Measurements from ENCODE around the gene MATCAP1. TPM values are rescaled to one million over a fixed set of nuclear protein-coding genes. Genes with fewer than 3 reads are reported as not detected.

MATCAP1 gene
- total RNA-seq, 4 donors from 2014 or later = 6.7 to 37.4 (median 19.2) TPM

- H3K4me1 ChIP-seq = peaks cover 0 to 25% (median 12%) of the 10 kb centered on the region in 3 donors
- no peaks in the 10 kb centered on the region for H3K27me3 ChIP-seq
- ATAC-seq = no peak
- H3K4me3 ChIP-seq = no peak overlapping the region
- peaks cover 0 to 76% of the 10 kb centered on the region in 2 donors for H3K36me3 ChIP-seq
- TF ChIP-seq POLR2AphosphoS5 (IDR thresholded peaks at IDR 0.05) = no peak
- TF ChIP-seq EP300 (IDR thresholded peaks at IDR 0.05) = no peak
- no peak for TF ChIP-seq POLR2A (IDR thresholded peaks at IDR 0.05)
- no peak for TF ChIP-seq CTCF (IDR thresholded peaks at IDR 0.05)
- H3K27ac ChIP-seq = no peak overlapping the region
- WGBS, 2 donors (ENCODE audit: low coverage in 1 of 2) = no CpG with 5 or more reads among the region's 8 CpGs
- H3K9me3 ChIP-seq = no peaks in the 10 kb centered on the region
Measured at GRCh38 chr16:67200491-67200890, 16.7 kb upstream of the MATCAP1 start.

DNA sequence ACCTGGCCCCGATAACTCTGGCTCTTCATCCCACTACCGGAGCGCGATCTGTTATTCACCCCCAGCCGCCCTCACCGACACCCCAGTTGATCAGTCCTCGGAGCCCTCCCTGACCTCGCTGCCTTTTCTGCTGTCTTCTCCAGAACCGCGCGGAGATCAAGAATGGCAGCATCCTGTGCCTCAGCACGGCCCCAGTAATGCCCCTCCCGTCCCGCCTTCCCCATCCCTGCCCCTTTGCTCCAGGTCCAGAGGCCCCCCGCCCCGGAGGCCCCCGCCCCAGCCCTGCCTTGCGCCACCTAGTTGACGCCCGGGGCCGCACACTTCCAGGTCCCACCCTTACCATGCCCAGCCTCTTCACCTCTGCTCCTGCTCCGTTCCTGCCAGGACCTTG is 16.0 kb upstream of the MATCAP1 start:
- peak overlapping the region in 1 of 4 donors; percentile 2 for H3K27ac ChIP-seq
- TF ChIP-seq EP300 (IDR thresholded peaks at IDR 0.05) = no peak
- peak in 1 of 4 experiments; percentile 7 for TF ChIP-seq CTCF (IDR thresholded peaks at IDR 0.05)
- TF ChIP-seq POLR2AphosphoS5 (IDR thresholded peaks at IDR 0.05) = no peak
- TF ChIP-seq POLR2A (IDR thresholded peaks at IDR 0.05) = no peak
- 0 to 42% methylated on average over 1 to 7 of the region's 22 CpGs for WGBS, 2 donors (ENCODE audit: low coverage in 1 of 2)
- ATAC-seq = peak; percentile 8
- peaks cover 0 to 83% of the 10 kb centered on the region in 2 donors for H3K36me3 ChIP-seq
- no peaks in the 10 kb centered on the region for H3K9me3 ChIP-seq
- peaks cover 0 to 32% (median 12%) of the 10 kb centered on the region in 3 donors for H3K4me1 ChIP-seq
- H3K4me3 ChIP-seq = peak overlapping the region in 1 of 2 donors; percentile 22
- H3K27me3 ChIP-seq = no peaks in the 10 kb centered on the region

DNA sequence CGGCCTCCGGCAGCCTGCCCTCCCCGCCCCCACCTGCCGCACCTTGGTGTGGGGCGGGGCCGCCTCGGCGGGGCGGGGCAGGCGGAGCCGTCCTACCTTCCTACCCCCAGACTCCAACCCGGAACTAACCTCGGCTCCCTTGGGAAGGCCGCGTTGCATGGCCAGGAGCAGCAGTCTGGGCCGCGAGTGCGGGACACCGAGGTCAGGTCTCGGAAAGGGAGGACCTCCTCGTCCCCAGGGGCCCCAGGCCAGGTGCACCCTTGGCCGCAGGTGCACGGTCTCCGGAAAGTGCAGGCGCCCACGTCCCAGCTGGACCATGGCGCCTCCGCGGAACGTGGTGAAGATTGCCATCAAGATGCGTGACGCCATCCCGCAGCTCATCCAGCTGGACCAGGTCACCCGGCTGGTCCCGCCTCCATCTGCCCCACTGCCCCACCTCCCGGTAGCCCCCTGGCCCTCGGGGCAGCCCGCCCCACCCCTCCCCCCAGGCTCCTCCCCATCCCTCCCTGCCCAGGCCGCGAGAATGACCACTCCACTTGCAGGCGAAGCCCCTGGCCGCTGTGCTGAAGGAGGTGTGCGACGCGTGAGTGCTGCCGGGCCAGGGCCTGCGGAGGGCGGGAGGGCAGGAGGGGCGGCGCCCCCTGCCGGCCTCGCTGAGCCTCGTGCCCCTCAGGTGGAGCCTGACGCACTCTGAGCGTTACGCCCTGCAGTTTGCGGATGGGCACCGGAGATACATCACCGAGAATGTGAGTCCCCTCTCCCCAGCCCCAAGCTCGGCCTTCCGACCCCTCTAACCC is 15.4 kb upstream of the MATCAP1 start, which contains the start of gene ELMO3:
Gene ELMO3, plus strand, starts transcription at position 121 of the 797 bp plus-strand sequence. Its CDS starts 196 bp downstream, at position 317.
- no peak for TF ChIP-seq EP300 (IDR thresholded peaks at IDR 0.05)
- peak in 3 of 4 experiments; percentile 17 to 48 (median 23) for TF ChIP-seq CTCF (IDR thresholded peaks at IDR 0.05)
- peak; percentile 57 for ATAC-seq
- Histone ChIP-seq H3K36me3 (peaks cover 0 to 86% of the 10 kb centered on the region in 2 donors), H3K9me3 (no peaks in the 10 kb centered on the region), H3K4me3 (peak within 1 kb of the TSS in 1 of 2 donors; percentile 22), H3K4me1 (peaks cover 0 to 38% (median 12%) of the 10 kb centered on the region in 3 donors), H3K27ac (peak within 1 kb of the TSS in 1 of 4 donors; percentile 2), H3K27me3 (no peaks in the 10 kb centered on the region)
- WGBS, 2 donors (ENCODE audit: low coverage in 1 of 2) = 0 to 77% methylated on average over 2 to 3 of the region's 61 CpGs

DNA sequence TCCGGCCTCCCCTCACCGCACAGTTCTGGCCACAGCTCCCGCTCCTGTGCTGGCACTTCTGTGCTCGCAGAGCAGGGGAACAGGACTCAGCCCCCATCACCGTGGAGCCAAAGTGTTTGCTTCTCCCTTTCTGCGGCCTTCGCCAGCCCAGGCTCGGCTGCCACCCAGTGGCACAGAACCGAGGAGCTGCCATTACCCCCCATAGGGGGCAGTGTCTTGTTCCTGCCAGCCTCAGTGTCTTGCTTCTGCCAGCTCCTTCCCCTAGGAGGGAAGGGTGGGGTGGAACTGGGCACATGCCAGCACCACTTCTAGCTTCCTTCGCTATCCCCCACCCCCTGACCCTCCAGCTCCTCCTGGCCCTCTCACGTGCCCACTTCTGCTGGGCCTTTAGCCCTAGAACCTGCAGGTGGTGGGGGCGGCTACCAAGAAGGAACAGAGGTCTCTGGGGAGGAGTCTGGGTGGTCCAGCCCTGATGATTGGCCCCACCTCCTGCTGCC is 14.5 kb upstream of the MATCAP1 start:
- Histone ChIP-seq H3K9me3 (no peaks in the 10 kb centered on the region), H3K4me1 (peaks cover 0 to 47% (median 14%) of the 10 kb centered on the region in 3 donors), H3K4me3 (no peak overlapping the region), H3K27me3 (no peaks in the 10 kb centered on the region), H3K27ac (no peak overlapping the region), H3K36me3 (peaks cover 0 to 86% of the 10 kb centered on the region in 2 donors)
- ATAC-seq = peak; percentile 26
- WGBS, 2 donors (ENCODE audit: low coverage in 1 of 2) = 50 to 70% methylated on average over 1 to 2 of the region's 12 CpGs
- TF ChIP-seq CTCF (IDR thresholded peaks at IDR 0.05) (peak in 3 of 4 experiments; percentile 31 to 56 (median 38)), EP300 (IDR thresholded peaks at IDR 0.05) (no peak)
